ENCODE results near the gene EEF2K.
"Not testable (repeated sequence)": the region's sequence is repeated elsewhere in the genome, so short reads cannot be mapped to it uniquely, and the experiment has no call there.

EEF2K gene

DNA sequence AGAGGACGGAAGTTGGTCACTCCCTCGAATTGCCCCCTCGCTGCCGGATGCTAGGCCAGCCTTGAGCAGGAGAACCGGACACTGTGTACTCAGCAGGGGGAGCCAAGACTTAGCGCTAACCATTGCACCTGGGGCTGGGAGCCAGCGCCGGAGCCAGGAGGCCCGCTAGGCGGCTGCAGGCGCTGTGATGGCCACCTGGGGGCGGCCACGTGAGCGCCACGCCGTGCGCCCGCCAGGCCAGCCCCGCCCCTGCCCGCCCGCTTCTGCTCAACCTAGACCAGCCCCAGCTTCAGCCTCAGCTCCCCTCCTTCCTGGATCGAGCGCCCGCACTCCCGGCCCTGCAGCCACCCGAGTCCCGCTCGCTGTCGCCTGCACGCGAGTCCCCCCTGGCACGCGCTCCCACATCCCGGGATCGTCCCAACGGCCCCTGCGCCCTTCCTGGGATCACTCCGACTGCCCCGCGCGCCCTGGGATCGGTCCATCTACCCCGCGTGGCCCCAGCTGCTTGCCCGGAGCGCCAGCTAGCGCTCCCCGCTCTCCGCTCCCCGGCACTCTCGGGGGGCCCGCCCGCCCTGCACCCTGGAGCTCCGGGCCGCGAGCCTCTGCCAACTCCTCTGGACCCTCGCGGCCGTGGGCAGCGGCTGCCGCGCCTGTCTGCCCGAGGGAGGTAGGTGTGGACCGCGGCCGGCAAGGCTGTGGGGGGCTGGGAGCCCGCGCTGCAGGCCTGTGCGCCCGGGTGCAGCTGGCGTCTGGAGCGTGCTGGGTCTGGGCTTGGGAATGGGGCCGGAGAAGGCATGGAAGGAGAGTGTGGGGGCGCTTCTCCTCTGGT, at the start of gene EEF2K:
EEF2K (plus strand) TSS at position 266 of the 829 bp plus-strand sequence. CDS start 19,452 bp downstream, outside the sequence.
- DNase-seq (ENCODE audit: low spot score), result peak; percentile 94

DNA sequence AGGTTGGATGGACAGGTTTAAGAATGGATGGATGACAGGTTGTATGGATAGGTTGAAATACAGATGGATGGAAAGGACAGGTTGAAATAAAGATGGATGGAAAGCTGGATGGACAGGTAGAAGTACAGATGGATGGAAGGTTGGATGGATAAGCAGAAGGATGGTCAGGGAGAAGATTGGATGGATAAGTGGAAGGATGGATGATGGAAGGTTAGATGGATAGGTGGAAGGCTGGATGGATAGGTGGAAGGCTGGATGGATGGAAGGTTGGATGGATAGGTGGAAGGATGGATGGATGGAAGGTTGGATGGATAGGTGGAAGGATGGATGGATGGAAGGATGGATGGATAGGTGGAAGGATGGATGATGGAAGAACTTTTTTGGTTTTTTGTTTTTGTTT, 44.7 kb upstream of the EEF2K start:
- DNase-seq (ENCODE audit: low spot score), result no peak

GRCh38 chr16:22161999-22162655, 44.0 kb upstream of the EEF2K start, which contains the start of gene SDR42E2:
TSS of gene SDR42E2 (plus strand) at chr16:22162506. CDS start at chr16:22165583, 3,077 bp downstream.
- no peak for DNase-seq (ENCODE audit: low spot score)

- DNase-seq (ENCODE audit: low spot score), result no peak
Measured at GRCh38 chr16:22162656-22163009, 43.4 kb upstream of the EEF2K start.

DNA sequence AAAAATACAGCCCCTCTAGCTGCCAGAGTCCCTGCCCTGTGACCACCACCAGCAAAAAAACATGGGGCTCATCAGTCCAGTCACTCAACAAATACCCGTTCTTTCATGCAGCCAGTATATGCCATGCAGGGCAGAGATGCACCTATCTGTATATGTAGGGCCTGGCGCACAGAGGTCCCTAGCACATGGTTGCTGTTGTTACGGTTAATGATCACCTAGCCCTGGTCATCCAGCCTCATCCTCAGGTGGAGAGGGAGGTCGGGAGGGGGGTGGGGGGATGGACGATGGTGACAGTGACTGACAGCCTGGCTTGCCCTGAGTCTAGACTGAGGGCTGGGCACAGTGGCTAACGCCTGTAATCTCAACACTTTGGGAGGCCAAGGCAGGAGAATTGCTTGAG, 42.3 kb upstream of the EEF2K start:
- DNase-seq (ENCODE audit: low spot score), result no peak

DNA sequence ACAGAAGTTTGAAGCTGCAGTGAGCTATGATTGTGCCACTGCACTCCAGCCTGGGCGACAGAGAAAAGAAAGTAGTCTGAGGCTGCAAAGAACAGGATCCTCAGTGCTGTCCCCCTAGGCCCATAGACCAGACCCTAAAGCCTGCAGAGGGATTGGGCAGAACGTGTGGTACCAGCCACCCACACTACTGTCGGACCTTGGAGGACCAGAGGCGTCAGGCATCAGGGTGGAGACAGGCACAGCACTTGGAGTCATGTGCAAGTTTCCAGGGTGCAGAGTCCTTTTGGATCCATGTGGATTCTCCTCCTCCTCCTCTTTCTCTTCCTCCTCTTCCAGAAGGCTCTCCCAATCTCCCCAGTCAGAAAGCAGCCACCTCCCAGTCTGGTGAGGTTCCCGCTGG, 41.6 kb upstream of the EEF2K start:
- no peak for DNase-seq (ENCODE audit: low spot score)

- no peak for DNase-seq (ENCODE audit: low spot score)
Measured at GRCh38 chr16:22165508-22166285, 40.4 kb upstream of the EEF2K start.

GRCh38 chr16:22171953-22172352, 34.1 kb upstream of the EEF2K start:
- DNase-seq (ENCODE audit: low spot score), result no peak

DNA sequence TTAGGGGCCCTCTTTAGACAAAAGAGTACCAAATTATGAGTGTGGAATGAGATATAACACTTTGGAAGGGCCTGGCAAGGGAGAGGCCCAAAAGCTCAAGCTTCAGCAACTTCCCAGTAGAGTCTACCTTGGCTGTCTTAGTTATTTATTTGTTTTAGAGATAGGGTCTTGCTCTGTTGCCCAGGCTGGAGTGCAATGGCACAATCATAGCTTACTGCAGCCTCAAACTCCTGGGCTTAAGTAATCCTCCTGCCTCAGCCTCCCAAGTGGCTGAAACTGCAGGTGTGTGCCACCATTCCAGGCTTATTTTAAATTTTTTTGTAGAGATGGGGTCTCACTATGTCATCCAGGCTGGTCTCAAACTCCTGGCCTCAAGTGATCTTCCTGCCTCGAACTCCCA, 33.4 kb upstream of the EEF2K start:
- not testable (repeated sequence) for DNase-seq (ENCODE audit: low spot score)

- no peak for DNase-seq (ENCODE audit: low spot score)
Measured at GRCh38 chr16:22174642-22175041, 31.4 kb upstream of the EEF2K start.

GRCh38 chr16:22177968-22178930, 27.8 kb upstream of the EEF2K start:
- no peak for DNase-seq (ENCODE audit: low spot score)

- DNase-seq (ENCODE audit: low spot score), result no peak
Measured at GRCh38 chr16:22181426-22181825, 24.7 kb upstream of the EEF2K start.

DNA sequence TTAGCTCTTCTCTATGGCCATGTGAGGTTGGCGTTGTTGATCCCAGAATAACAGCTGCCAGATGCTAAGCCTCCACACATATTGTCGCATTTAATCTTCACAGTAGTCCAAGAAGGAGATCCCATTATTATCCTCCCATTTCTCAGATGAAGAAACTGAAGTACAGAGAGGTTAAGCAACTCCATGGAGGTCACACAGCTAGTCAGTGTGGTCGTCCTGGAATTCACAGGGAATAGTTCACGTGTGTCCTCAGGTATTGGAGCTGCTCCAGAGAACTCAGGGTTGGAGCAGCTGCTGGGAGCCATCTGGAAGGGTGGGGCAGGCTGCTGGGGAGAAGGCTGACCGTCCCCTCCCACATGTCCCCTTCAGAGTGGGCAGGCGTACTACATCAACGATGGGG, 24.2 kb upstream of the EEF2K start:
- DNase-seq (ENCODE audit: low spot score), result no peak

DNA sequence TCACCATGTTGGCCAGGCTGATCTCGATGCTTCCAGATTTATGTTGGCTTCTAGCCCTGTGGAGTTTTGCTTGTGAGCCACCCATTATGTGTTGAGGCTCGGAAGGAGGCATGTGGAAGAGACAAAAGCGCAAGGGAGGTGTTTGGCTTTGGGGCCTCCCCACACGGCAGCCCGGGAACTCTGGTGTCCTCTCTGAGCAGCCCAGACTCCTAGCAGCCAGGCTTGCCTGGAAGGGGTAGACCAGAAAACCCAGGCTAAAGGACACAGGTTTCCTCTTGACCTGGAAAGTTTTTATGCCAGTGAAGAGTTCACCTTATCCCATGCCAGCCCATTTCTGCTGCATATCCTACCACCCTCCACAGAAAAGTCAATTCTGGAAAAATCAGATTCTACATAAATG, 22.7 kb upstream of the EEF2K start:
- DNase-seq (ENCODE audit: low spot score), result no peak

- DNase-seq (ENCODE audit: low spot score), result no peak
Measured at GRCh38 chr16:22183901-22184614, 22.0 kb upstream of the EEF2K start.

GRCh38 chr16:22184615-22184968, 21.5 kb upstream of the EEF2K start:
- no peak for DNase-seq (ENCODE audit: low spot score)

DNA sequence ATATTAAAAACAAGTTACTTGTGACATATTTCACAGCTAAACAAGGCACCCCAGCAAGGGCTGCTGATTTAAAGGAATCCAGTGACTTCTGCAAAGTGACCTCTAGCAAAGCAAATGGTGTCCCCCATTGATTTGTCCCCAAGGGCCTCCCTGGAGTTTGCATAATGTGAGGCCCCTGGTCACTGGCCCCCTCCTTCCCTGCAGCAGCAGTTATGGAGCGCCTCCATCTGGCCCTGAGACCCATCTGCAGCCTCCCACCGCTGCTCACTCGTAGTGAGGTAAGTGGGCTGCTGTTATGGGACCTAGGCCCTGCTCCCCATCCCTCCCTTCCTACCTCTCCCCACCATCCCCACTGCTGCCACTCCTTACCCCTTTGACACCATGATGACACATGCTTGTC, 19.6 kb upstream of the EEF2K start:
- DNase-seq (ENCODE audit: low spot score), result no peak

DNA sequence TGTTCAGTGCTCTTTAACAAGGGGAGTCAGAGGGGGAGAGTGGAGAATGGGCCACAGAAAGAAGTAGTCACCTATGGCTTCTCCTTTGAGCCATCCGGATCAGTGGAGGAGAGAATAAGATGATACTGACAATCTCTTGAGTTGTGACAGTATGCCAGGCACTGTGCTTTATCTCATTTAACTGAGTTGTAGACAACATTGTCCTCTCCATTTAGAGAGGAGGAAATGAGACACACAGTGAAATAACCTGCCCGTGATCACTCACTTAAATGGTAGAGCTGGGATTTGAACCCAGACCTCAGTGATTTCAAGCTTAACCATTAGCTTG, 17.8 kb upstream of the EEF2K start:
- DNase-seq (ENCODE audit: low spot score), result no peak

DNA sequence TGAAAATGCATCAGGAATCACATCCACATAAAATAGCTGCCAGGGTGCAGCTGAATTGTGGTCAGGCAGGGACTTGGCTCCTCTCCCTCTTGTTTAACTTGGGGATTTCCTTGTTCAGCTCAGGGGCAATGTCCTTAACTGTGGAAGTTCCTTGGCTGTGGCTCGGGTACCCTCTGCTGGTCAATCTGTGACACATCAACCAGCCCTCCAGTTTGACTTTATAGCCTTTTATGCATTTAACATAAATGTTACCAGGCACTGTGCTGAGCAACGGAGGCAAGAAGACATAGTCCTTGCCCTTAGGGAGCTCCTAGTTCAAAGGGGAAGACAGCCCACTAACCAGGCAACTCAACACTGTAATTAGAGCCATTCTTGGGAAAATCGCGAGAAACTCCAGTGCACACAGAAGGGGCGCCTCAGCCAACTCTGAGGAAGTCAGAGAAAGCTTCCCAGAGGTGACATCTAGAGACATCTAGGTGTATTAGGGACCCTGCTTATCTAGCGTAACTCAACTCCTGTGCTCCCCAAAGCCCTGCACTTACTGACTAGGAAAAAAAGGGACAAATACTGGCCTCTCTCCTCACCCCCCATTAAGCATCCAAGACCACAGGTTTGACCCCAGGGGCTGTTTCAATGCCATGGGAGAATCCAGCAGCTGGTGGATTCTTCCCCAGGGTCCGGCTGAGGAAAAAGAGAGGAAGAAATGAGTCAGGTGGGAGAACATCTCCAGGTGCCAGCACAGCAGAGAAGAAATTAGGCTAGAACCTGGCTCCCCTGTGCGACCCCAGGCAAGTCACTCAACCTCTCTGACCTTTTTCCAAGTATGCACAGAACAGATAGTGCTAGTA, 17.3 kb upstream of the EEF2K start:
- DNase-seq (ENCODE audit: low spot score), result peak; percentile 75

- DNase-seq (ENCODE audit: low spot score), result no peak
Measured at GRCh38 chr16:22189473-22190080, 16.5 kb upstream of the EEF2K start.
